Endothelial cell of umbilical vein (primary cell): Measurements from ENCODE around the gene LIMA1. TPM values are rescaled to one million over a fixed set of nuclear protein-coding genes. Genes with fewer than 3 reads are reported as not detected.

ENCODE experiments used
- BruUV-seq: library from RNA; stranded (reverse); fragments of 400-500 nt; replicated peaks from 2 replicates; lab custom pipeline; 2021; lab: Mats Ljungman, UMichigan
- CTCF ChIA-PET: fragments of 300-600, 350-600 bp; sonication (Branson Sonifier 250); formaldehyde crosslinking; loops from one replicate; lab custom pipeline; 2021; ENCODE audit warnings: antibody characterized with exemption, inconsistent platforms; lab: Charles Lee
- POLR2A ChIA-PET: fragments of 300-600, 350-600 bp; sonication (Branson Sonifier 250); formaldehyde crosslinking; loops from one replicate; lab custom pipeline; 2021; ENCODE audit warnings: antibody characterized with exemption, inconsistent platforms; lab: Charles Lee
- DNase-seq: peaks from one replicate; pipeline ENCODE4 v3.0.0-alpha.2; 2011; ENCODE audit warnings: low read depth, low spot score
- FAIRE-seq: peaks from 2 replicates; lab custom pipeline; 2011; peaks lifted over from hg19 to GRCh38; lab: Jason Lieb, UNC
- H2AFZ ChIP-seq: 2 replicates; pipeline ENCODE4 v1.6.0; 2012; ENCODE audit warnings: low read depth, low read length, control low read depth, inconsistent platforms
- H3K27ac ChIP-seq: 2 replicates; pipeline ENCODE4 v1.5.1; 2011; ENCODE audit warnings: low read depth, mild to moderate bottlenecking, control low read depth, low read length, moderate library complexity; ENCODE audit not compliant: insufficient read depth
- H3K27me3 ChIP-seq, 2 experiments: 2 replicates each; pipeline versions ENCODE4 v1.6.0 to v1.6.1; 2011; ENCODE audit warnings: low read length in 2 of 2, mixed read lengths in 1 of 2; ENCODE audit not compliant: control insufficient read depth in 2 of 2, insufficient read depth in 2 of 2
- H3K36me3 ChIP-seq, 2 experiments: 2 replicates in 1 of 2; 3 replicates in 1 of 2; pipeline ENCODE4 v1.5.1; 2011; ENCODE audit warnings: low read length in 2 of 2, mild to moderate bottlenecking in 1 of 2, moderate library complexity in 1 of 2; ENCODE audit not compliant: control insufficient read depth in 2 of 2, insufficient read depth in 2 of 2; ENCODE audit errors: extremely low read depth in 1 of 2
- H3K4me1 ChIP-seq: 3 replicates; pipeline ENCODE4 v1.5.1; 2011; ENCODE audit warnings: mild to moderate bottlenecking, low read length; ENCODE audit not compliant: control insufficient read depth, insufficient read depth; ENCODE audit errors: extremely low read depth
- H3K4me2 ChIP-seq: 2 replicates; pipeline ENCODE4 v1.6.1; 2011; ENCODE audit warnings: low read length, control low read depth, mixed read lengths; ENCODE audit not compliant: insufficient read depth
- H3K4me3 ChIP-seq, 3 experiments: fragments of 200-600 bp in 1 of 3; sonication (generic), shearing (Covaris generic) in 1 of 3; replicated peaks in 1 of 3; 2 replicates each; pipeline ENCODE4 v1.5.1; 2011 to 2016; ENCODE audit warnings: control low read depth in 3 of 3, low read length in 3 of 3, mild to moderate bottlenecking in 2 of 3, inconsistent platforms in 1 of 3, low read depth in 1 of 3, moderate library complexity in 1 of 3; ENCODE audit not compliant: insufficient read depth in 1 of 3
- H3K79me2 ChIP-seq: 2 replicates; pipeline ENCODE4 v1.6.0; 2012; ENCODE audit warnings: low read length, inconsistent platforms; ENCODE audit not compliant: control insufficient read depth, insufficient read depth
- H3K9ac ChIP-seq: replicated peaks from 2 replicates; pipeline ENCODE3; 2011; ENCODE audit warnings: low read length, control low read depth; ENCODE audit not compliant: insufficient read depth; ENCODE audit errors: extremely low read depth
- H3K9me1 ChIP-seq: replicated peaks from 3 replicates; pipeline ENCODE4 v1.6.0; 2011; ENCODE audit warnings: mild to moderate bottlenecking, low read length; ENCODE audit not compliant: control insufficient read depth, insufficient read depth; ENCODE audit errors: extremely low read depth
- H3K9me3 ChIP-seq: replicated peaks from 2 replicates; pipeline ENCODE4 v1.5.1; 2012; ENCODE audit warnings: low read length, inconsistent platforms; ENCODE audit not compliant: control insufficient read depth, insufficient read depth
- H4K20me1 ChIP-seq: replicated peaks from 2 replicates; pipeline ENCODE3; 2011; ENCODE audit warnings: mild to moderate bottlenecking, low read length; ENCODE audit not compliant: control insufficient read depth, insufficient read depth; ENCODE audit errors: extremely low read depth
- CTCF ChIP-seq, 2 donors: IDR thresholded peaks; 1 replicate in 1 of 2; 2 replicates in 1 of 2; pipeline ENCODE4 v1.5.1; 2011; ENCODE audit warnings: low read length in 2 of 2, mild to moderate bottlenecking in 2 of 2, moderate library complexity in 2 of 2, control low read depth in 1 of 2, inconsistent platforms in 1 of 2, low read depth in 1 of 2; ENCODE audit not compliant: insufficient read depth in 1 of 2; ENCODE audit errors: extremely low read depth in 1 of 2
- FOS ChIP-seq: IDR thresholded peaks from 2 replicates; pipeline ENCODE4 v1.6.1; 2011; ENCODE audit warnings: mild to moderate bottlenecking, low read length, moderate library complexity, borderline replicate concordance; ENCODE audit not compliant: insufficient read depth
- GATA2 ChIP-seq: IDR thresholded peaks from 2 replicates; pipeline ENCODE4 v1.7.0; 2011; ENCODE audit warnings: low read depth, mild to moderate bottlenecking, moderate library complexity, mixed read lengths, low read length; ENCODE audit not compliant: insufficient read length, insufficient read depth
- POLR2AphosphoS5 ChIP-seq: IDR thresholded peaks from 2 replicates; pipeline ENCODE4 v1.6.1; 2012; ENCODE audit warnings: low read depth, mild to moderate bottlenecking, control low read depth, low read length, moderate library complexity; ENCODE audit not compliant: insufficient read depth
- dilution Hi-C: fragments of 300-500 bp; cut with MboI; formaldehyde crosslinking; loops from one replicate; pipeline ENCODE4 v1.15.0; 2019; ENCODE audit warnings: low sequenced_read_pairs; ENCODE audit not compliant: extremely low pct_ligation_motif_present
- intact Hi-C: fragments of 100-400 bp; cut with micrococcal nuclease; formaldehyde crosslinking; loops from one replicate; pipeline ENCODE4 v1.10.0; 2022
- polyA plus RNA-seq, 4 experiments: library from polyadenylated mRNA; depleted of rRNA in 3 of 4; stranded (reverse) in 3 of 4; unstranded in 1 of 4; fragments of >200 nt; gene quantifications; 2 replicates each; pipeline versions ENCODE4 v1.2.1 to v1.2.3, GENCODE V29; 2011 to 2012; ENCODE audit warnings: missing spikeins in 1 of 4
- total RNA-seq: library from RNA; stranded (reverse); gene quantifications from 2 replicates; pipeline ENCODE4 v1.2.3, GENCODE V29; 2021

LIMA1 gene
- total and polyA plus RNA-seq, 2 donors (not counting 3 experiments of a cell fraction or from before 2014, with no cell fraction given): 35.0 to 87.3 TPM

- Histone ChIP-seq H3K9me1 (no peaks in the 10 kb centered on the region), H3K27me3 (no peaks in the 10 kb centered on the region), H4K20me1 (no peaks in the 10 kb centered on the region), H2AFZ (no peak overlapping the region), H3K27ac (no peak overlapping the region), H3K4me2 (no peak overlapping the region), H3K4me3 (no peak overlapping the region), H3K4me1 (peaks cover 4% of the 10 kb centered on the region), H3K36me3 (peaks cover 10 to 32% of the 10 kb centered on the region in 2 experiments), H3K9me3 (no peaks in the 10 kb centered on the region), H3K79me2 (no peaks in the 10 kb centered on the region), H3K9ac (no peak overlapping the region)
- no peak for TF ChIP-seq FOS
- no peak for TF ChIP-seq GATA2
- TF ChIP-seq POLR2AphosphoS5: no peak
- peak in 1 of 2 donors; percentile 46 for TF ChIP-seq CTCF (IDR thresholded peaks at IDR 0.05; ENCODE audit: extremely low read depth in 1 of 2, insufficient read depth in 1 of 2, low read depth in 1 of 2, low read length in 2 of 2)
- no TSS peak for BruUV-seq
- ChIA-PET POLR2A (interaction anchor here (0.8 kb wide), 1 partner anchor 20 kb away, joined by 3 read pairs; the partner anchor contains the start of gene COX14), CTCF (interaction anchor here (0.6 to 4.3 kb wide), 11 partner anchors 15 to 186 kb away, joined by 3 to 47 read pairs (median 5); partner anchors contain the start of gene COX14)
- intact Hi-C loops (loop anchor here (1.0 kb wide), 3 partner anchors 43 to 182 kb away; no protein-coding TSS in a partner anchor), dilution Hi-C loops (no loop called here)
- DNase-seq (no peak), FAIRE-seq (peak; percentile 21)
Measured at GRCh38 chr12:50132505-50133135, 150.7 kb downstream of the LIMA1 start.
